ENCODE data around the gene GAS2.

- TF ChIP-seq CTCF (IDR thresholded peaks at IDR 0.05) (no peak), POLR2A (IDR thresholded peaks at IDR 0.05) (no peak)
Observed at GRCh38 chr11:22656130-22656529, 10.3 kb upstream of the GAS2 start.
